A172 (cell line): ENCODE data around the gene DNAJC5. TPM values are rescaled to one million over a fixed set of nuclear protein-coding genes. Genes with fewer than 3 reads are reported as not detected.

ENCODE experiments used
- DNase-seq: peaks from one replicate; pipeline ENCODE4 v3.0.0-alpha.2; 2015; ENCODE audit warnings: low spot score
- total RNA-seq: library from RNA; depleted of rRNA; stranded (reverse); fragments of >200 nt; shearing (Covaris generic); gene quantifications from 2 replicates; pipeline ENCODE4 v1.2.3, GENCODE V29; 2014

Gene DNAJC5
- total RNA-seq, 1 experiment from 2014 or later, result 50.2 TPM

- DNase-seq, result no peak
Observed at GRCh38 chr20:63884506-63885263, 10.2 kb upstream of the DNAJC5 start.

- DNase-seq, result no peak
Observed at GRCh38 chr20:63885264-63886053, 9.5 kb upstream of the DNAJC5 start.

GRCh38 chr20:63886054-63886419, 8.9 kb upstream of the DNAJC5 start:
- no peak for DNase-seq

- no peak for DNase-seq
Observed at GRCh38 chr20:63886921-63887320, 8.0 kb upstream of the DNAJC5 start.

GRCh38 chr20:63889241-63890200, 5.4 kb upstream of the DNAJC5 start:
- no peak for DNase-seq

- no peak for DNase-seq
Observed at GRCh38 chr20:63890201-63890576, 4.7 kb upstream of the DNAJC5 start.

- no peak for DNase-seq
Observed at GRCh38 chr20:63890616-63891015, 4.3 kb upstream of the DNAJC5 start.

GRCh38 chr20:63891061-63892002, 3.6 kb upstream of the DNAJC5 start:
- no peak for DNase-seq

GRCh38 chr20:63892402-63892801, 2.5 kb upstream of the DNAJC5 start:
- no peak for DNase-seq

- no peak for DNase-seq
Observed at GRCh38 chr20:63893999-63894357, 948 bp upstream of the DNAJC5 start.

- DNase-seq, result no peak
Observed at GRCh38 chr20:63895202-63895951, 451 bp downstream of the DNAJC5 start.

GRCh38 chr20:63895952-63896263, 982 bp downstream of the DNAJC5 start:
- DNase-seq, result no peak

- DNase-seq, result peak; percentile 54
Observed at GRCh38 chr20:63896264-63897105, 1.6 kb downstream of the DNAJC5 start.

- DNase-seq, result no peak
Observed at GRCh38 chr20:63897978-63898561, 3.1 kb downstream of the DNAJC5 start.

- no peak for DNase-seq
Observed at GRCh38 chr20:63898882-63899558, 4.1 kb downstream of the DNAJC5 start.

- DNase-seq, result no peak
Observed at GRCh38 chr20:63900413-63900812, 5.5 kb downstream of the DNAJC5 start.

GRCh38 chr20:63903796-63904561, 9.1 kb downstream of the DNAJC5 start:
- no peak for DNase-seq
